Stimulated activated CD4-positive, alpha-beta T cell treated with anti-CD3 and anti-CD28 coated beads, Interleukin-1b, Interleukin-23, amount 100 ng/mL, for 48 hours (primary cell): ENCODE data around the gene PPP2R5A.
"Not testable (repeated sequence)": the region's sequence is repeated elsewhere in the genome, so short reads cannot be mapped to it uniquely, and the experiment has no call there.

Experiments
- DNase-seq: peaks from one replicate; pipeline ENCODE4 v3.0.0-alpha.2; 2020

The PPP2R5A gene

DNA sequence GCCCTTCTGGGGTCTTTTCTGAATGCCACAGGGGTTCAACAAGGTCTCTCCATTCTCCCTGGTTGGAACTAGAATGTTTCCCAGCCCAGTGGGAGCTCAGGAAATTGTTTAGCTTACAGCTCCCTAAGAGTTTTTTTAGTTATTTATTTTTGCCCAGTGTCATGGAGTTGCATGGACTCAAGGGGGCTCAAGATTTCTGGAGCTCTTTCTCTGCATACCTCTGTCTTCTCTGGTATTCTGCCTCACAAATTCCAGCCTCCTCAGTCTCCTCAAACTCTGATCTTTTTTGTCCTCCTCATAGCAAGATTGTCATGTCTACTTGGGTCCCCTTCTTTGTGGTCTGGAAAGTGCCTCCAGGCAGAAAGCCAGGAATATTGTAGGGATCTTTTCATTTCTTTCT, 15.9 kb upstream of the PPP2R5A start:
- DNase-seq = no peak

DNA sequence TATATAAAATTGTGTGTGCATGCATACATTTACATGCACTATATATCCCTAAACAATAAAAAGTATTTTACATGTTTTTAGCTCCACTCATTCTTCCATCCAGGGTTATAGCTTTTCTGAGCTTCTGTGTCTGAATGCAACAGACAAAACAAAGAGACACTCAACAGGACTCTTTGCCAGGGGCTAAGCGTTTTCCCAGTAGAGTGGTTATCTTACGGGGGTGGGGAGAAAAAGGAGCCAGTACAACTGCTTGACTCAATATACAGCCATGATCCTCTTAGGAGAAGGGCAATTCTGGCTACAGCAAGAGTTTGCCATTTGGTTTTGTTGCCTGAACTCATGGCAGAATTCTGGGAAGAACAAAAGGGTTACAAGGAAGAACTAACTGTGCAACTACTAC, 14.6 kb upstream of the PPP2R5A start:
- no peak for DNase-seq

DNA sequence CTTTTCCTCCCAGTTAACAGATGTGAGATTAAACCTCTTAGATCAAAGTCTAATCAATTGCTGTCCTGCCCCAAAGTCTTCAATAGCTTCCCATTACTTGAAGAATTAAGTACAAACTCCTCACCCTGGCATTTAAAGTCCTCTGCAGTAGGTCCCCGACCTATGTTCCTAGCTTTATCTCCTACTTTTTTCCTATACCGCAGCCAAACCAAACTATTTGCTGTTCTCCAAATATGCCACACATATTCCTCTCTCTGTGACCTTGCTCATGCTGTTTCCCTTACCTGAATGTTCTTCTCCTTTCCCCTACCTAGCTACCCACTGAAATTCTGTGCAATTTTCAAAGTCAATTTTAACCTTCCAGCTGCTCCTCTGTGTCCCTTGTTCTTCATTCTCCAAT, 14.0 kb upstream of the PPP2R5A start:
- DNase-seq = no peak

DNA sequence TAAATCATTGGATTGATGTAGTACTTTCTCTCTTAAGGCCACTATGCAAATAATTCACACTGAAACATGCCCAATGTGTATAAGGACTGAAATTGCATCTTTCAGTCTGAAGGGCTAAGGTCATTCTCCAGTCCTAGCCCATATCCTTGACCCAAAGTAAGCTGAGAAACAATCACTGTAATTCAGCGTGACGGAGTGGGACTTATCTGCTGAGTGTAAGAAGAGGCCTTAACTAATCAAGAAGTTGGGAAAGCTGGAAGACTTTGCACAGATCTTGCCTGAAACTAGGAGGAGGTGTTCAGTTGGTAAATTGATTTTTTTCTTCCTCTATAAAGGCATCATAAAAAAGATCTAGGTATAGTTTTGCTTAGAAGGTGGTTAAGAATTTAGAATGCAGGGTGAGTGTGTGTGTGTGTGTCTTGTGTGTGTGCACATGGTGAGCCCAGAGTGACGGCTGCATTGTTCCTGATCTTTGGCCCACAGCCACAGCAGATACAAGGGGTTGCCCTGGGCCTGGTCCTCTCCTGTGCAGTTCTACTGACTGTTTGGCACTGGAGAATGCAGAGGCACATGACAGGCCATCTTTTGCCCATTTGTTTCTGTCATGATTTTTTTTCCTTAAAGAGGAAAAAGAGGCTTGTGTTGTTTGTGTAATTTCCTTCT, 13.3 kb upstream of the PPP2R5A start:
- DNase-seq = no peak

DNA sequence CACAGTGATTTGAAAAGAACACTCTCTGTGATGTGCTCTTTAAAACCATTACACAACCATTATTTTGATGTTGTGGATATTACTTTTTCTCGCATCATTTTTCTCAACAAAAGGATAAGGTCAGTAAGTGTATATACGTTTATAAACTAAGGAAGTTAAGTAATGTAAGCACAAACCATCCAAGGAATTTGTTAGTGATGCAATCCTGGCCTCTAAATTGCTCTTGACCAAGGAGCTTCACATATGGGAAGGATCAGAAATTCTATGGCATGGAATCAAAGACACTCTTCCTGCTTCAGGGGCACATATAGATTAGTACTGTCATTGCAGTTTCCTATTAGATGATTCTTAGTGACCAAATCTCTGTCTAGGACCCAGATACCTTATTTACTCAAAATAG, 3.6 kb upstream of the PPP2R5A start:
- DNase-seq = no peak

DNA sequence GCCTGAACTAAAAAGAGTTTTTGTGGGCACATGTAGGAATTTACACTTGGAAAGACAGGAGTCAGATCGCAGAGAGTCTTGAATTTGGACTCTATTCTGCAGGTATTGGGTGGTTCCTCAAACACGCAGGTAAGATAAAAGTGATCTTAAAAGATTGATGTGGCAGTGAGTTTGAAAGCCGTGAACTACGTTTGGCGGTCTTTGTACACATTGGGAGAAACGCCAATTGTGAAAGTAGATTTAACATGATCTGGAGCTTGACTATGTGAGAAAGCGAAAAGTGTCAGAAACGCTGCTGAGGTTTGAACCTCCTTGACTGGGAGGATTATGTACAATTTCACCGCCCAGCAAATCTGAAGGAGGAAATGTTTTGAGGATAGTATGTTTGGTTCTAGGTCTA, 1.5 kb upstream of the PPP2R5A start:
- DNase-seq = no peak

DNA sequence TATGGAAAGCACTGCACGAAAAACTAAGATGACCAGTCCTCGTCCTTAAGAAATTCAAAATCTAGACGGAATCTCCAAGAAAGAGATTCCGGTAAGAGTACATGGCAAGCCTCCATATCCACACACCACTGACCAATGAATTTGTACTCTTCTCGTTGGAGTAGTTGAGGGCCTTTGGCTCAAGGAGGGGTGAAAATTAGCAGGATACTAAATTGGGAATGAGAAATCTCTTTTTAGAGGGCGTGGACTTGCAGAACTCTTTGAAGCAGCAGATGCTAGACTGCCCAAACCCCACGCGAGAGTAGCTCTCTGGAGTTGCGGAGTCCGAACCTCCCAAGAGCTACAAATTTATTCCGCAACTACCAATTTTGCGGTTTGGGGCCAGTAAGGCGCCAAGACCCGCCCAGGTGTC, 872 bp upstream of the PPP2R5A start:
- no peak for DNase-seq

DNA sequence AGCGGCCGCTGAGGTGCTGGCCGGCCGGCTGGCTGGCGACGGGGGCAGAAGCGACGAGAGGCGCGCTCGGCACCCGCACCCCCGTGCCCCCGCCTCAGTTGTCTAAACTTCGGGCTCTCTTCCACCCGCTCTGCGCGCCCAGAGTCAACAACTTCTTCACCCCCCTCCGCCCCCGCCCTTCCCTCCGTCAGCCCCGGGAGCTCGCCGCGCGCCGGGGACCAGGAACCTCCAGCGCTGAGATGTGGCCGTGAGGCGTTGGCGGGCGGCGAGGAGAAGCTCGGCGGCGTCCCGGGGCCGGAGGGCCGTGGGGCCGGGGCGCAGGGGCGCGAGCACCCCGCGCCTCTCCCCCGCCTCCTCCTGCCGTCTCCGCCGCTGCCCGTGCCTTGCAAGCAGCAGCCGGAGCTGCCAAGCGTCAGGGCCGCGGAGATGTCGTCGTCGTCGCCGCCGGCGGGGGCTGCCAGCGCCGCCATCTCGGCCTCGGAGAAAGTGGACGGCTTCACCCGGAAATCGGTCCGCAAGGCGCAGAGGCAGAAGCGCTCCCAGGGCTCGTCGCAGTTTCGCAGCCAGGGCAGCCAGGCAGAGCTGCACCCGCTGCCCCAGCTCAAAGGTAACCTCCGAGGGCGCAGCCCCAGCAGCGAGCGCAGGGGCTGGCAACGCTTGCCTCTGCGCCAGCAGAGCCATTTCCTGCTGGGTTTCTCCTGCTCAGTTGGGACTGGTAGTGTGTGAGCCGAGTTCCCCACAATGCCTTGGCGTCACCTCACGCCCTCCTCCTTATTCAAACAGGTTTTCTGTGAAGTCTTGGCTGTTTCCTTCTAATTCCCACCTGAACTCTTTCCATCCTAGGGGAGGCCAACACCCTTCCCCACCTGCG, 710 bp downstream of the PPP2R5A start:
- peak; percentile 73 for DNase-seq

DNA sequence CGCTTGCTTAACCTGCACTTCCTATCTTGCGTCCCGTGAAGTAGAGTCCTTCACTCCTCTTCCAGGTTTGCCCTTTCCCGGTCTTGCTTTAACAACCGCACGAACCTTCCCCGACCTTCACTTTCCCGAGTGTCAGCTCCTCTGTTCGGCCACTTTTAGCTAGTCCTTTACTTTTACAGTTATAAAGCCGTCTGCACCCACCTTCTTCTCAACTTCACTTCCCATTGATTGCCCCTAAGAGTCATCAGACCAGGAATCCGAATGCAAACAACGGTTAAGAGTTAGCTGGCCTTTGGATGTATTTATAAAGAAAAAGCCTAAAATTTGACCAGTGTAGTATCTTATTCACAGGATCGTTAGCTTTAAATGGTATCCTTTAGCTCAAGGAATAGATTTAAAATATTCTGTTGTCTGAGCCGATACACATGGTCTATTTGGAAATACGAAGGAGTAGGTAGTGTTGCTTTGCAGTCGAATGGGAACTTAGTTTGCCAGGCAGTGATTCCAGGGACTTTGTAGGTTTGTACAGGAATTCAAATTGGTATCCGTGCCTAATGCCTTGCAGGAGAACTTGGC, 1.4 kb downstream of the PPP2R5A start:
- DNase-seq = no peak

DNA sequence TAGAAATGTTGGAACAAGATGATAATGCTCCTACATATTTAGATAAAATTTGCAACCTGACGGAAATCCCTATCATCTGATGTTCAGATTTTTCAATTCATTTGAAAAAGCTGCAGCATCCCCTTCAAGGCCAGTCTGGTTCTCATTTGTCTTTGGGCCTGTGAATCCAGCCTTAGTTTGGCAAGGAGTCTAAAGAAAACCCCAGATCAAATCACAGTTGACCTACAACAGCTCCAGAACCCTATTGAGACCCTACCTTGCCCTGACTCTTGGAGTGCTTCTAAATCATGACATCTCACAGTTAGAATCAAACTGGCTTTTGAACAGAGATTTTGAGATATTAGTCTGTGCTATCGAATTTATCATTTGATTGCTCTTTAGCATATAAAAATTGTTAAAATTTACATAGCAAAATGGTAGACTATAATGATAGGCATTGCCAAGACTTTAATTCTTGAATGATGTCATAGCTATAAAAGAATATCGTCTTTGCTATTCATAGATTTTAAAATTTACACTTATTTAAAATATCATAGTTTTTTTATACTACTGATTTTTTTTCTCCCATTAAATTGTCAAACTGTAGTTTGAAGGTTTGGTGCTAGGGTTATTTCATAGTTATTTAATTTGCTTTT, 2.2 kb downstream of the PPP2R5A start:
- no peak for DNase-seq

DNA sequence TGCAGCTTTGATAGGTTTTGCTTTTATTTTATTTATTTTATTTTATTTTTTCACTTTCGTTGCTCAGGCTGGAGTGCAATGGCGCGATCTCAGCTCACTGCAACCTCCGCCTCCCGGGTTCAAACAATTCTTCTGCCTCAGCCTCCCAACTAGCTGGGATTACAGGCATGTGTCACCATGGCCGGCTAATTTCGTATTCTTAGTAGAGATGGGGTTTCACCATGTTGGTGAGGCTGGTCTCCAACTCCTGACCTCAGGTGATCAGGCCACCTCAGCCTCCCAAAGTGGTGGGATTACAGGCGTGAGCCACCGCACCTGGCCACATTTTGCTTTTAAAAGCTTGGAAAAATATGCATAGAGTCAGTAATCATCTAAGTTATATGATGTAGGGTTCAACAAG, 2.8 kb downstream of the PPP2R5A start:
- not testable (repeated sequence) for DNase-seq

DNA sequence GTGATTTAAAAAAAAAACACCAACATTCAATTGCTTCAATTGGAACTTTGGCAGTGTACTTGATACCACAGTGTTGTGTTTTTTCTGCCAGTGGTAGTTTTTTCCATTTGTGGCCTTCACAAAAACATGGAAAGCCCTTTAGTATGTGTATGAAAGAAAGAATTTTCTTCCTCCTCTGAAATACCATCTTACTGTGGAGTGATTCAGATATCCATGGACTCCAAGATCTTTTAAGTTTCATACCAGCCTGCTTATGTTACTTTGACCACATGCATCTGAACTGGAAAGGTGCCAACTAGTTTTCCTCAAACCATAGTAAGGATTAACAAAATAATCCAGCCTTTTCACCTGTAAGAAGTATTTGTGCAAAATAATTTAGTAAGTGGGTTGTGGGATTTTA, 3.4 kb downstream of the PPP2R5A start:
- DNase-seq = no peak

DNA sequence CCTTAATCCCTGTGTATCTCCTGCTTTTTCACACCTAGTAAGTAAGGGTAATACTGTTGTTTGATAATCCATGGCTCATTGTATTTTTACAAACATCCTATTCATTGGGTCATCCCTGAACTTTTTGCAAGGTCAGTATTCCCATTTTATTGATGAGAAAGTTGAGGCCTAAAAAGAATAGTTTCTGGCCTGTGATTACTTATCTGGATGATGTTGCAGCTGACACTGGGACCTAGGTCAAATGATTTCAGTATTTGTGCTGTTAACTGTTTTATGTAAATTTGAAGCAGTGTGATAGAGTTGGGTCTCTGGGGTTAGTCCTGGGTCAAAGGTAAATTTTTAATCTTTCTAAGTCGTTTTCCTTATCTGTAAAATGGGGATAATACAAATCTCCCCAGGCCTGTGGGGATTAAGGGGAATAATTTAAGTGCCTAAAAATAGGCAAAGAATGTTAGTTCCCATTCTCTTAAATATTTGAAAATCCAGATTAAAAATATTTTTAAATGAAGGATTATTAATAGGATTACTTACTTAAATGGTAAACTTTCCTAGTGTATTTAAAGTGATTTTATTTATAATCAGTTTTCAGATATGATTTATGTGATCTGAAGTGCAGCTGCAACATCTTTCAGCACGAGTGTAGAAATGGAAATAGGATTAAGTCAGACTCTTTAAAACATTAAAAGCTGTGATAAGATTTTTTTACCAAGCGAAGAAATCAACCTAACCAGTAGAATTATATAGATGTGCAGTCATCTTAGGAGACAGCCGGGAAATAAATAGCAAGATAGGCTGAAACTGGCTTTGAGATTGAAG, 4.3 kb downstream of the PPP2R5A start:
- DNase-seq = no peak

DNA sequence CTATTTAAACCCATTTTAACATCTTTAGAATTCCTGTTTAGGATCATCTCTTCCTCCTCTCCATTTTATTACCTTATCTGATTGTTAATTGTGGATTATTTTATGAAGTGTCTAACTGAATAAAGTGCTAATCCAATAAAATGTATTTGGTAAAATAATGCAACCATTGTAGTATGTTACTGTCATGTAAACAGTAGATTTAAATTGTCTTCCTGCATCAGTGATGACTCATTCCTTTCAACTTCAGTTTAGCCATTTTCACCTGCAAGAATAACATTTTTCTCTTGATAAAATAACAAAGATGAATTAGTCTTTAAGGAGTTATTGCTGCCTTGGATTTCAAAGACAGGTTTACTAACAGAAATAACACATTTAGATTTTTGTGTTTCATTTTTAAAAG, 5.4 kb downstream of the PPP2R5A start:
- no peak for DNase-seq

DNA sequence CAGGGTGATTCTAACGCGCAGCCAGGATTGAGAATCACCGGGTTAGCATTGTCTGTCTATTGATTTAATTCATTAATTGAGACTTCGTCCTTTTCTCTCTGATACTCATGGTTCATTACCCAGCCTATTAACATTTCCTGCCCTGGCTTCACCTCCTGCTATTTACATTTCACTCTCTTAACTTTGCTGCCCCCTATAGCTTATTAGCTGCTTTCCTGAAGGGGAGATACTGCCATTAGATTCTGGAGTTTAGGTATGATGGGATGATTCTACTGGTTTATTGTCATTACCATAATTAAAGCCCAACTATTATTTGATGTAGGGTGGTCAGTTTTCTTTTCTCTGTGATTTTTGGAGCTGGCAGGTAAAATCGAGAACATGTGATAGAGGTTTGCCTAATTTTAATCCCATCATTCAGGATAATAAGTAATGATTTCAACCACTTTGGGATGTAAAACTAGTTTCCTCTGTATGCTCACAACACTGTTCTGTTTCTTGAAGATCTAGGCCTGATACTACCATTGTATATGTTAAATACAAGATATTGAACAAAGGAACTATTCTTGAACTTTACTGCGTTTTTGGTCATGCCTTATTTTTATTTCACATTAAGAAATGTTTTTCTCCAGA, 6.4 kb downstream of the PPP2R5A start:
- no peak for DNase-seq

DNA sequence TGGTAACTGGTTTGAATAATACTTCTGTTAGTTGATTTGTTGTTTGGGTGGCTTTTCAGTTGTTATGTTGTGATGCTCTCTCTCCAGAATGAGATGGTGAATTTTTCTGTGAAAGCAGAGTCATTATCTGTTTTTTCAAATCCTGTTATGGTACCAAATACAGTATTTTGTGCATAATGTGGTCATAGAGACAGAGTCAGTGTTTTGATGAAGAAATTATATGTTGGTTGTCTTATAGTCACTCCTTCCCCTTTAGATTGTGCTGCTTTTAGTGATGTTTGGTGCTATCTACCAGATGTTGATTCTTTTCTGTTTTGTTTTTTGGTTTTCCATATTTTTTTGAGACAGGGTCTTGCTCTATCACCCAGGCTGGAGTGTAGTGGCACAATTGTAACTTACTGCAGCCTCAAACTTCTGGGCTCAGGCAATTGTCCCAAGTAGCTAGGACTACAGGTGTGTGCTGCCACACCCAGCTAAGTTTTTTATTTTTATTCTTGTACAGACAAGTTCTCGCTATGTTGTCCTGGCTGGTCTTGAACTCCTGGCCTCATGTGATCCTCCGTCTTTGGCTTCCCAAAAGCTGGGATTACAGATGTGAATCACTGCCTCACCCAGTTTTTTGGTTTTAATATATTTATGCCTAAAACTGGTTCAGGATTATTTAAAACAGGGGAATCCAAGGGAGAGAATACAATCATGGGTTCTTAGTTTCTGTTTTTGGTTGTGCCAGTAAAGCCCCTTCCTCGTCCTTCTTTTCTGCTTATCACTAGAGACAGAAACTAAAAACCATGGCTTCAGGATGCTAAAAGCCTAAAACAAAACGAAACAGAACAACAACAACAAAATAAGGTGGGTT, 7.3 kb downstream of the PPP2R5A start:
- no peak for DNase-seq

DNA sequence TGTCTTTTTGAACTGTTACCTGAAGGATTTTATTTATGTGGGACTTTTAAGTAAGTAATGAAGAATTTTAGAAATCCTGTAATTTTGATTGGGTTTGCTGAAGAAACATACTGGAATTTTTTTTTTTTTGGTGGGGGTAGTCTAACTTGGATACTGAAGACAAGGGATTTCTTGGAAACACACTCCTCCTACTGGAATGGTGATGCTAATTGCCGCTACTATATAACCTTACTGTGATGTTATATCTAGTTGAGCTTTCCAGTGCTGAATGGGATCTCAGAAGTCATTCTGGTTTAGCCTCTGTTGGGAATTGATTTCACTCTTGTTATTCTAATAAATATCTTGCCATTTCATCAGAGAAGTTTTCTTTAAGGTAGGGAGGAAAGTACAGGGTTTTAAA, 8.4 kb downstream of the PPP2R5A start:
- no peak for DNase-seq

DNA sequence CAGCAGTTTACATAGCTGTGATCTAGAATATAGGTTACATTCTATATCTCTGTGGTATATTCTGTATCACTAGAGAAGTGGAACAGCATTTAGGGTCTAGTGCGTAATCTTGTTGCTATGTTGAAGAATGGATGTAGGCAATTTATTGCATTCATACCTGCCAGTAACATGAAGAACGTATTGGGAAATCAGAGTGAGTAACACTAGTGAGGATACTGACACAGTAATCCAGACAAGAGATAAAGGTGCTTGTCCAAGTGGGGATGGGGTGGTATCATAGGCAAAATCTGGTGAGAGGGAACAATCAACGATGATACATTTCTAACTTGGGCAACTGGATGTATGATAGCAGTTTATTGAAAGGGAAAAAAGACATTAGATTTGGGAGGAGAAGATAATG, 9.8 kb downstream of the PPP2R5A start:
- DNase-seq = no peak

DNA sequence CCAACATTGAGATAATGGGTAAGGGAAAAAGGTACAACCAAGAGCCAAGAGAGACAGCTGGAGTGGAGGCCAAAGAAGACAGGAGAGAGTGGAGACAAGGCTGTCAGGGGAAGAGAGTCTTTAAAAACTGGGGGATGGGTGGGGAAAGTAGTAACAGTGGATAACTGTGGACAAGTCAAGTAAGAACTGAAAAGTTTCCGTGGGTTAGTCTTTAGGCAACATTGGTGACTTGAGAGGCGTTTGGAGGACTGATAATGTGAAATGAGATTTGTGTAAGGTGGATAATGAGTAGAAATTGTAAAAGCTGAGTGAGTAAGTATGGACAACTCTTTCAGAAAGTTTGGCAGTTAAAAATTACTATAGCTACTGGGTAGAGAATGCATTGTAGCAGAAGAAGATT, 10.4 kb downstream of the PPP2R5A start:
- no peak for DNase-seq

DNA sequence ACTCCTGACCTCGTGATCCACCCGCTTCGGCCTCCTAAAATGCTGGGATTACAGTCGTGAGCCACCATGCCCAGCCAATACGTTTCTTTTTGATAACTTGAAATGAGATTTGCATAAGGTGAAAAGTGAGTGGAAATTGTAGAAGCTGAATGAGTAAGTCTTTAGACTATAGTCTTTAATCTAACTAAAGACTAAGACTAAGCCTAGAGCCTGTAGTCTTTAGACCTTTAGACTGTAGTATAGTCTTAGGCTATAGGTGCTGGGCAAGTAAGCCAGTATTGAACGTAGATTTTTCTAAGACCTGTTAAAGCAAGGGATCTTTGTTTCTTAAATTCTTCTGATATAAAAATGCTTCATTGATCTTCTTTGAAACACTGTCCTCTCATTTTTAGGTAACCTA, 12.1 kb downstream of the PPP2R5A start:
- DNase-seq = no peak

DNA sequence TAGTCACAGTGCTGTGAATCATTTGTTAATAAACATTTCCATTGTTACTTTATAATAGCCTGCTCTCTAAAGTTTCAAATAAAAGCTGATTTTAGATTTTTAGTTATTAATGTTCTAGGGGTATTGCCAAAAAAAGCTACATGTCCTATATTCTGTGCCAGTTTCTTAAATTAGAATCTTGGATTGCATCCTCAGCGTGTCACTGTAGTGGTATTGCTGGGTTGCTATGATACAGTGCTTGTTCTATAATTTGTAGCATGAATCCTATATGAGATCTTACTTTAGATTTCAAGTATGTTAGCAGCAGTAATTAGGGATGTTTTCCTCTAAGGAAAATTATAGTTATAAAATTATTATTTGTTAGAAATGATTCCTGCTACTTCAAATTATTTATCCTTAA, 16.4 kb downstream of the PPP2R5A start:
- DNase-seq = no peak
